Testis (tissue), 2 donors: ENCODE measurements around the gene MCEE.

Experiments
- CTCF ChIP-seq, 3 experiments: fragments of 450-650 bp in 2 of 3; fragments of 200-600 bp in 1 of 3; sonication (generic) in 1 of 3; IDR thresholded peaks; one replicate each; pipeline ENCODE4 v1.5.1; 2016 to 2019; ENCODE audit warnings: antibody characterized with exemption in 3 of 3, mild to moderate bottlenecking in 2 of 3, moderate library complexity in 1 of 3
- POLR2A ChIP-seq: fragments of 450-650 bp; IDR thresholded peaks from one replicate; pipeline ENCODE4 v1.6.1; 2017; ENCODE audit warnings: antibody characterized with exemption, mild to moderate bottlenecking, moderate library complexity

GRCh38 chr2:71078624-71079023 is 51.4 kb downstream of the MCEE start:
- TF ChIP-seq CTCF (IDR thresholded peaks at IDR 0.05): no peak
- no peak for TF ChIP-seq POLR2A
